HG02884 (cell line): ENCODE measurements around the gene ZNF549.
"Not testable (repeated sequence)": the region's sequence is repeated elsewhere in the genome, so short reads cannot be mapped to it uniquely, and the experiment has no call there.

ENCODE experiments used
- ATAC-seq: cut with Tn5 transposase; IDR thresholded peaks from one replicate; pipeline ENCODE4 v1.9.1; 2021; ENCODE audit warnings: mild to moderate bottlenecking, moderate library complexity; ENCODE audit not compliant: unreplicated experiment

Gene ZNF549

GRCh38 chr19:57527136-57527881 is at the start of gene ZNF549:
ZNF549 (plus strand) TSS chr19:57527356; CDS start chr19:57527574, 218 bp downstream.
- ATAC-seq, result peak; percentile 98

- peak; percentile 87 for ATAC-seq
Measured at GRCh38 chr19:57487477-57488298, 39.5 kb upstream of the ZNF549 start, which contains the start of gene ZNF419. ZNF419 (plus strand) TSS chr19:57487750; CDS start chr19:57487951, 201 bp downstream.

DNA sequence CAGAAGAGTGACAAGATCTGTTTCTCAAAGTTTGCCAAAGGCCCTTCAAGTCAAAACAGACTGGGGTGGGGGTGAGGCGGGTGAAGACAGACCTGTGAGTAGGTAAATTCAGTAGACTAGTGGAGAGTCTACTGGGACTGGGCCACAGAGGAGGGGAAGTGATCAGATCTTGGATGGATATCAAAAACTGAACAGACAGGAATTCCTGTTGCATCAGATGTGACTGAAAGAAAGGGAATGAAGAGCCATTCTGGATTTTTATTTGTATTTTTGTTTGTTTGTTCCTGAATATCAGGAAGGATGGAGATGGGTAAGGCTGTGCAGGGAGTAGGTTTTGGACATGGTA is 38.9 kb upstream of the ZNF549 start:
- ATAC-seq, result not testable (repeated sequence)

DNA sequence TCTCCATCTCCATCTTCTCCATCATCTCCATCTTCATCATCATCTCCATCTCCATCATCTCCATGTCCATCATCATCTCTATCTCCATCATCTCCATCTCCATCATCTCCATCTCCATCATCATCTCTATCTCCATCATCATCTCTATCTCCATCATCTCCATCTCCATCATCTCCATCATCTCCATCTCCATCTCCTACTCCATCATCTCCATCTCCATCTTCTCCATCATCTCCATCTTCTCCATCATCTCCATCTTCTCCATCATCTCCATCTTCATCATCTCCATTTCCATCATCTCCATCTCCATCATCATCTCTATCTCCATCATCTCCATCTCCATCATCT is 27.9 kb upstream of the ZNF549 start:
- ATAC-seq, result not testable (repeated sequence)

GRCh38 chr19:57499680-57500395 is 27.3 kb upstream of the ZNF549 start, which contains the start of gene ZNF773:
ZNF773 (plus strand) TSS chr19:57499938; CDS start chr19:57500081, 143 bp downstream.
- ATAC-seq, result peak; percentile 95

GRCh38 chr19:57500400-57500799 is 26.8 kb upstream of the ZNF549 start:
- ATAC-seq, result not testable (repeated sequence)

- no peak for ATAC-seq
Measured at GRCh38 chr19:57506163-57506562, 21.0 kb upstream of the ZNF549 start.

GRCh38 chr19:57511484-57511883 is 15.7 kb upstream of the ZNF549 start:
- no peak for ATAC-seq

- no peak for ATAC-seq
Measured at GRCh38 chr19:57512845-57513244, 14.3 kb upstream of the ZNF549 start.

DNA sequence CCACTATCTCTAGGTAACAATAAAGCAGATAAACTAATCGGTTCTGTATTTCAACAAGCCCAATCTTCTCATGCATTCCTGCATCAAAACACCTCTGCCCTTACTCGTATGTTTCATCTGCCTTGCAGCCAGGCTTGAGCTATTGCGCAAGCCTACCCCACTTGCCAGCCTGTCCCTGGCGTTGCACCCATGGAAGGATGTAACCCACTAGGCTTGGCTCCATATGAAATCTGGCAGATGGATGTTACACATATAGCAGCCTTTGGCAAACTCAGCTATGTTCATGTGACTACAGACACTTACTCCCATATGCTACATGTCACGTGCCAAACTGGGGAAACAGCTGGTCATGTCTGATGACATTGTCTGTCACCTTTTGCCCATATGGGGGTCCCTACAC is 11.9 kb upstream of the ZNF549 start:
- no peak for ATAC-seq

GRCh38 chr19:57518021-57518420 is 9.1 kb upstream of the ZNF549 start:
- ATAC-seq, result not testable (repeated sequence)

- ATAC-seq, result no peak
Measured at GRCh38 chr19:57537953-57538547, 10.9 kb downstream of the ZNF549 start.

DNA sequence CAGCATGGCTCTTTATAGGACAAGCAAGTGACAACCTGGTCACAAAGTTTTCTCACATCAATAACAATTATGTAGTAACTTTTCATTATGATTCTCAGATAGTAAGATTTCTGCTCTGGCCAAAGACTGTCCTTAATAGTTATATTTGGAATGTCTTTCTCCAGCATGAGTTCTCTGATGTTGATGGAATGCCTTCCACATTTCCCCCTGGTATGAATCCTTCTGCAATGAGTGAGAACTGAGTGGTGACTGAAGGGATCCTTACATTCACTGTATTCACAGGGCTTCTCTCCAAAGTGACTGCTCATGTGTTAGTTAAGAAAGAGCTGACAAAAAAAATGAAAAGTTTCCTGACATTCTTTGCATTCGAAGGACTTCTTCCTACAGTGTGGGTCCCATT is 19.4 kb downstream of the ZNF549 start:
- no peak for ATAC-seq

DNA sequence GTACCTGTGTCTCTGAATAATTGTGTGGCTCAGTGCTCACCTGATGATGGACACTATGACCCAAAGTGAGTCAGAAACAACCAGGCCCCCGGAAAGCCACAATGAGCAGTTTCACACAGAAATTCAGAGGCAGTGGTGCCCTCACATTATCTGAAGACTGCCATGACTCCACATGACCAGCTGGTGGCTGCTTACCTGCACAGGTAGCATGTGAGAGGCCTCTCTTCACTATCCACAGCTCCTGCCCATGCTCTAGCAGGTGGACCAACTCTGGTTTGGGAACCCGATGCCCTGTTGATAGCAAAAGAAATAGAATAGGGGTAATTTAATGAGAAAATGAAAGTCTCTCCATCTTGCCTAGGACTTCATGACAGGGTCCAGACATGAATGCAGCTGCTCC is 25.3 kb downstream of the ZNF549 start:
- ATAC-seq, result no peak

GRCh38 chr19:57557659-57558058 is 30.5 kb downstream of the ZNF549 start:
- no peak for ATAC-seq

DNA sequence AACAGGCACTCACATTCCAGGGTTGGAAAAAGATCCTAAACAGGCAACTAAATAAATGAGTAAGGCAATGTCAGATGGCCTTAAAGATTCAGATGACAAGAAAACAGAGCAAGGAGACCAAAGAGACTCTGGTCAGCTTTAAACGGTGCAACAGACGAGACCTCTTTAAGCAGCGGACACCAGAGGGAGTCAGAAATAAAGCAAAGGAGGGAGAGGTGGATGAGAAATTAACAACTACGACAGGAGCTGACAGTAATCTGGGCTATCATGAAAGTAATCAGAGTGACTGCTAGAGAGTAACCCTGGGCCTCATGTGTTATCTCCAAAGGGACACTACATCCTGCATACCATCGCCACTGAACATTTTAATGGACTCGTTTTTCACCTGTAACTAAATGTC is 31.4 kb downstream of the ZNF549 start:
- no peak for ATAC-seq

GRCh38 chr19:57559008-57559403 is 31.9 kb downstream of the ZNF549 start:
- peak; percentile 8 for ATAC-seq

GRCh38 chr19:57559404-57560025 is 32.4 kb downstream of the ZNF549 start, which contains the start of gene ZNF550:
ZNF550 (minus strand) TSS chr19:57559863; CDS start chr19:57559682, 181 bp downstream.
- ATAC-seq, result peak; percentile 86

GRCh38 chr19:57560049-57560491 is 32.9 kb downstream of the ZNF549 start:
- no peak for ATAC-seq

DNA sequence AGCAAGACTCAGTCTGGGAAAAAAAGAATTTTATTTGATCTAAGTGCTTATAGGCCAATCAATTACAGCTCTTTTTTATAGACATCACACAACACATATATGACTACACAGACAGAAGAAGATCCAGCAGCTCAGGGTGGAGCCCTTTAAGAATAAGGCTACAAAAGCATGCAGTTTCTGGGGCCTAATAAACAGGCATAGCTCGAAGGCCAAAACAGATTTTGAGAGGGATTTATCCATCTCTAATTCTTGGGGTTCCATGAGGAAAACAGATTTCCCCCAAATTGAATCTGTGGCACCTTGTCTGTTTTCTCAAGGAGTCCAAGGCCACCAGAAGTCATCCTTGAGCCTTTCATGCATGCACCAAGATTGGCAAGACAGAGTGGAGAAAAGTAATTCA is 36.4 kb downstream of the ZNF549 start:
- no peak for ATAC-seq
